Inflammatory macrophage (primary cell): ENCODE data around the gene SUN2.

Source experiments
- DNase-seq, 2 donors: peaks; one replicate each; pipeline ENCODE4 v3.0.0-alpha.2; 2020 to 2022

Gene SUN2

DNA sequence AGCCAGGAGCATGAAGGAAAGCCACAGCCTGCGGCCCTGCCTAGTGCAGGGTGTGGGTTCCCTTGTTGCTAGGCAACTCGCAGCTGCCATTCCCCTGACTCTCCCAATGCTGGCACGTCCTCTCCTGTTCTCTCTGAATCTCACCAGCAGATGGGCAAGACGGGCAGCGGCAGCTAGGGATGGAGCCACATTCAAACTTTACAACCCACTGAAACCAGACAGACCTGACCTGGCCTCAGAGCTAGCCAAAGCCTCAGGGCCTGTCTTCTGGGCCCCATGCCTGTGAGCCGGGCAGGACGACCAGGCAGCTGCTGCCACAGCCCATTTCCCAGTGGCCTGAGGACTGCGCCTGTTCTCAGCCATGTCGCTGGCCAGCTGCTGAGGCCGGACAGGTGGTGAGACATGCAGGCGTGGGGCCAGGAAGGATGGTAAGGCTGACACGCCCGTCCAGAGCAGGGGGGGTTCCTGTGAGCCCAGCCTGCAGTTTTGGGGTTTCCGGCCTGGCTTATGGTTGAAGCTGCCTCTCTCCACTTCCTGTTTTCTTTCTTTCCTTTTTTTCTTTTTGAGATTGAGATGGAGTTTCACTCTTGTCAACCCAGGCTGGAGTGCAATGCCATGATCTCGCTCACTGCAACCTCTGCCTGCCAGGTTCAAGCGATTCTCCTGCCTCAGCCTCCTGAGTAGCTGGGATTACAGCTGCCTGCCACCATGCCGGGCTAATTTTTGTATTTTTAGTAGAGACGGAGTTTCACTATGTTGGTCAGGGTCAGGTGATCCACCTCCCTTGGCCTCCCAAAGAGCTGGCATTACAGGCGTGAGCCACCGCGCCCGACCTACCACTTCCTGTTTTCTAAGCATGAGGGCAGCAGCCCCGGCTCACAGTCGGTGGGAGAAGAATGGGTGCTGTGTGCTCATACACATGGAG is 4.1 kb downstream of the SUN2 start:
- DNase-seq, result peak; percentile 79 to 85

DNA sequence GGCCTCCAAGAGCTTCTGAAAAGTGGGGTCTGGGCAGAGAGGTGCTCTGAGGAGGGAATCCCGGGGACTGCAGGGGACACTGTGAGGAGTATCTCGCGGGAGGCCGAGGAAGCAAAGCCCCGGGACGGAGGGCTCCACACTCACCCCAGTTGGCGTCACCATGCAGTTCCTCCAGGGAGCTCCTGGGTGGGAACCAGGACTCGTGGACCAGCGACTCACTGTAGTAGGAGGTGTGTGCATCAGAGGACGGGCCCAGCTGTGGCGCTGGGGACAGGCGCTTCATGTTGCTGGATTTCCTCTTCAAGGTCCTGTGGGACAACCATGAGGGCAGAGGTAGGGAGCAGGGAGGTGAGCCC is 4.8 kb downstream of the SUN2 start:
- DNase-seq, result no peak

DNA sequence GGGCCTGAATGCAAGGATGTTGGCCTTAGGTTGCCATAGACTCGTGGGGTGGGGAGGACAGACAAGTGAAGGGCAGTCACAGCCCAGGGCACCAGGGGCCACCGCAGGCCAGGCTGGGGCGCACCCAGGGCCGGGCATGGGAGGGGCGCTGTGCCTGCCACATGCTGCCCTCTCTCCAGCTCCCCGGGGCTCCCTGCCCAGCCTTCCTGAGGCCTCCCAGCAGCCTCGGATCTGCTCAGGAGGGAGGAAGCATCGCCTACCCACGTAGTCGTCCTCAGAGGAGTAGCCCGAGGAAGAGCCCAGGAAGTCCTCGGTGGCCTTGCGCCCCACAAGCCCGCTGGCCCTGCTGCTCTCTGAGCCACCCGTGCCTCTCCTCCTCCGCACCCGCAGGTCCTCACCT is 5.2 kb downstream of the SUN2 start:
- DNase-seq, result no peak

DNA sequence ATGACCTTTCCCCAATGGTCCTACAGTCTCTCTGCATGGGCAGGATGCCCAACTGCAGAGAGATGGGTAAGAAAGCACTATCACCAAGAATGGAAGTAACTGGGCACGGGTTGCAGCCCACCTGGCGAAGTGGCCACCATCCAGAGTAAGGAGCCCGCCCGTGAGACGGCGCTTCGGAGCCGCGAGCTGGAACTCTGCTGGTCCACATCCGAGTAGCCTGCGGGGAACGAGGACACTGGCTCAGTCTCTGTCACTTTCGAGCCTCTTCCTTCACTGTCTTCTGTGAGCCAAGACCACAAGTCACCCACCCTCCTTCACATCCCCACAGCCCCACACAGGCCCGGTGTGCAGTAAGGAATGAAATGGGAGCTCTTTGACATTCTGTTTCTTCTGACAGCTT is 5.7 kb downstream of the SUN2 start:
- no peak for DNase-seq

DNA sequence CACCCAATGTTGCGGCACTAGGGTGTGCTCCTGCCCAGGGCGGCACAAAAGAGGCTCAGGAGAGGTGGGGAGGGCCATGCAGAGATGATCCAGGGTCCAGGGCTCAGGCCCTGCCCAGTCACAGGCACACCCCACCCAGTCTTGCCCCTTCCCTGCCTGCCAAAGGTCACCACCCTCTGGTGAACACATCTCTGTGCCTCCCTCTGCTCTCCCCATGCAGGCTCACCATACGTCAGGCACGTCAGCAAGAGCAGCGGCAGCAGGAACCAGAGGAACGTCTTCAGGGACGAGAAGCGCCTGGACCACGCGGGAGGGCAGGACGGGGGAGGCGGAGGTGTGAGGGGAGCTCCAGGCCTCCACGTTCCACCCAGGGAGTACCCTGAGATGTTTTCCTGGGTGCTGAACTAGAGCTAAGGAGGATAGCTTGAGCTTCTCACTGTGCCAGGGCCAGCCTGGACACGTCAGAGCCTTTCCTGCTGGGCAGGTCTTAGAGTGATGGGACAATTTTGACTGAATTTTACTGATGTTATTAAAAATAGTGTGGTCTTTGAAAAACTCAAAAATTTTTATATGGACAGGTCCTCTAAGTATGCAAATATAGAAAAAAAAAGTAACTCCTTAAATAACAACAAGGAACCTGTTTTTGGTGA is 7.2 kb downstream of the SUN2 start:
- no peak for DNase-seq

DNA sequence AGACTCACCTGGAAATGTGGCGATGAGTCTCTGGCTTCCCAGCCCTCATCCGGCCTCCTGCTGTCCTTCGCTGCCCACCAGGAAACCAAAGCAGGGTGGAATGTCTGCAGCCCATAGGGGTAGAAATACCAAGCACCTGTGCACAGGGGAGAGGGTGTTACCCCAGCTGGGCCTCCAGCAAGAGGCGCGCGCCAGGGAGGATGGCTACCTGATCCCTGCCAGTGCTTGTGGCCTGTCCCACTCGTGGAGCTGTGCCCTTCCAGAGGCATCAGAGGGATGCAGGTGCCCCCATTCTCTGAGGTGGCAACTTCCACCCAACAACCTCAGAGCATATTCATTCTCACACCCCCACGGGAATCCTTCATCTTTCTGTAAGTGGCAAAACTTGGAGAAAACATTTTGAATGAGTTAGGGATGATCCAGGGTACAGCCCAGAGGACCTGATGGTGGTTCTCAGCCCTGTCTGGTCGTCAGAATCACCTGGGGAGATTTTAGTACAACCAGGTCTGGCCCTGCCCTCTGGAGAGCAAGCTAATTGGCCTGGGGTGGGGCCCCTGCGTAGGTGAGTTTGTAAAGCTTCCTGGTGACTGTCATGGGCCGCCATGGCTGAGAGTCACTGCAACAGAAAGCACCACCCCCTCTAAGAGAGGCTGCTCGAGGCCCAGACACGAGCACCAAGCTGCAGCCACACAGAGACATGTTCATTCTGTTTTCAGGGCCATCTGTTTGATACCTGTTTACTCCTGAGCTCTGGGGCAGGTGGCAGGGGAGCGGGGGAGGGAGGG is 9.9 kb downstream of the SUN2 start:
- no peak for DNase-seq

DNA sequence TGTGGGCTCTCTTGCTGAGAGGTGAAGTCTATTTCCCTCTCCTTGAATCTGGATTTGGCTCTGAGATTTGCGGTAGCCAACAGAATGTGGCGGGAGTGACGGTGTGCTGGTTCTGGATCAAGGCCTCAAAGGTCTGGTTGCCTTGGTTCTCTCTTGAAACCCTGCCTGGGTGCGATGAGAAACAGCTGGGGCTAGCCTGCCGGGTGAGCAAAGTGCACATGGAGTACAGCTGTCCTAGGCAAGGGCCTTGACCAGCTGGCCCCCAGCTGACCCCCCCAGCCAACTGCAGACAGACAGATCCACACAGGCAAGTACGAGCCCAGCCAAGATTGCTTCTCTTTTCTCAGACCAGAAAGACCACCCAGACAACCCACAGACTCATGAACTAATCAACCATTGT is 10.8 kb downstream of the SUN2 start:
- no peak for DNase-seq

DNA sequence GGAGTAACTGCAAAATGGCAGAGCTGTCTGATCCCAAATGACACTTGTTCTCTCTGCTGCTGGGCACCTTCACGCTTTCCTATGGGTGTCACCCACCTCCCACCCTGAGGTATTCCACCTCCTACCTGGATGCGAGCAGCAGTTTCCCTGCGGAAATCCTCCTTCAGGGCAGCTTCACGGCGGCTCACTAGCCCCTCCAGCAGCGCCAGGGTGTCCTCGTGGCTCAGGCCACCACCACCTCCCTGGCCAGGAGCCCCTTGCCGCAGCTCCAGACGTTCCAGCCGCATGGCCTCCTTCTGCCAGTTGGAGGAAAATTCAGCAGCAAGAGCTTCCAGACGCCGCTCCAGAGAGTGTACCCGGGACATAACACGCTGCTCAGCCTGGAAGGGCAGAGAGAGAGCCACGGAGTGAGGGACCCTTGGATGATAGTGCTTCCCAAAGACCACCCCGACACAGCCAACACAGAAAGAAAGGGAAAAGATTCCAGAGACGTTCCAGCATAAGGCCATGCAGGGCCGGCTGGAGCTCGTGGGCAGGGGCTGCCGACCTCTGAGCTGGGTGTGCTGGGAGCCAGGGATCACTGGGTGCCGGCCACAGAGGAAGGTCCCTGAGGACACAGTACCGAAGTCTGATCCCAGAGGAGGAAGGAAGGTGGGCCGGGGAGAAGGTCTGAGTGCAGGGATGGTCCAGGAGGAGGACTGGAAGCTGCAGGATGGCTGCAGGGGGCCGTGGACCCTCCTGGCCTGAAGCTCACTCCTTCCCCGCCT is 13.4 kb downstream of the SUN2 start:
- no peak for DNase-seq

DNA sequence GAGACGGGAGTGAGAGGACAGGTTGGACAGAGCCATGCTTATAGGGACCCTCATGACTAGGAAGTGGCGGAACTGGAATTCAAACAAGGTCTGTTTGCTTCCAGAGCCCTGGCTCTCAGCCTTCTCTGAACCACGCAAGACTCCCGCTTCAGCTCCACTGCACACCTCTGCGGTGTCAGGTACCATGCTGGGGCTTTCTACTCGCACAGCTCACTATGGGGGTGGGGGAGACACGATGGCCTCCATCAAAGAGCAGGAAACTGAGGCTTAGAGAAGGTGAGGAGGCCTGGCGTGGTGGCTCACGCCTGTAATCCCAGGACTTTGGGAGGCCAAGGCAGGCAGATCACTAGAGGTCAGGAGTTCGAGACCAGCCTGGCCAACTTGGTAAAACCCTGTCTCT is 14.2 kb downstream of the SUN2 start:
- DNase-seq, result no peak

DNA sequence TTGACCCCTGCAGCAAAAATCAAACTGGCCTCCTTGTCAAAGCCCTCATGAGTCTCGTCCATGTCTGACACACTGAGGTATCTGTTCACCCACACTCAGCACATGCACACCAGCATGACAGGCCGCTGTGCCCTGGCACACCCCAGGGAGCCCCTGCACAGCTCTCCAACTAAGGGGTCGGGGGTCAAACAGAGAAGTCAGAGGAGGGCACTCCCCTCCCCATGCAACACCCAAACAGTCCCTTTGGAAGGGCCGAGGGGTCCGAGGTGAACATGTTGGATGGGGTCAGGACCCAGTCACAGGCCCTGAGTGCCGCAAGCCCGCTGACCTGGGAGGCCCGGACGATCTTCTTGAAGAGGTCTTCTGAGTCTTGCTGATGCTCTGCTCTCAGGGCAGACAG is 14.6 kb downstream of the SUN2 start:
- DNase-seq, result no peak

DNA sequence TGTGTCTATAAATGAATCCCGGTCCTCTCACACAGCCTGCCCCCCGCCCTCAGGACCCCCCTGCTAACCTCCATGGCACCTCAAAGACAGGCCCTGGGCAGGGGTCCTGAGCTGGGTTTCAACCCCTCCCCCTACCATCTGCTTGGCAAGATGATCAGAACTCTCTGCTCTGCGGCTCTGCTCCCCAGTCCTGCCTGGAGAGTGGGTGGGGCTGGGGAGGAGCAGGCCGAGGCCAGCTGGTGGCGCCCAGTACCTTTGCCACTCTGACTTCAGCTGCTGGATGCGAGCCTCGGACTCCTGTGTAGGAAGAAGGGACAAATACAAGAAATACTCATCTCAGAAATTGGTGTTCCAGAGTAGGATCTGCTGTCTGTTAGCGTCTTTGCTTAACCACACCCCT is 15.0 kb downstream of the SUN2 start:
- DNase-seq, result no peak

DNA sequence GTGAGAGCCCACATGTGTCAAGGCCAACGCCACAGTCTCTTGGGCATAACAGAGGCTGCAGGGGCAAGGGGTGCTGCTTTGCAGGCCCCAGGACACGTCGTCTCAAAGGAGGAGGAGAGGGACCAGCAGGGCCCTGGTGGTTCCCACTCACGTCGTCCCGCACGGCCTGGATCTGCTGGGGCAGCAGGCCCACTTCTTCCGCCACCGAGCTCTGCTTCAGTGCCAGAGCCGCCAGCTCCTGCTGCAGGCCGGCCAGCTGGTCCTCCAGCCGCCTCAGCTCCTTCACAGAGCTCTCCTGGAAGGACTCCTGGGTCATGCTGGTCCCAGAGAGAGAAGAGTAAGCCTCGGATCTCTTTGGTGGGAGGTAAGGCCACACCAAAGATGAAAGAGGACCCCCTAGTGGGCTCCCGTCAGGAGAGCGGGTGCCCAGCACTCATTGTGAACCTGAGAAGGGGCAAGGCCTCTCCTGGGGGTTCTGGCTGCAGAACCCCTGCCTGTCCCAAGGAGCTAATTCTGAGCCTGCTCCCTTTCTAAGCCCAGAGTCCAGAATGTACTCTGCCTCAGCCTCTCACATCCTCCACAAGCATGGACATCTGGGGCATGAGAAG is 15.6 kb downstream of the SUN2 start:
- DNase-seq, result no peak

DNA sequence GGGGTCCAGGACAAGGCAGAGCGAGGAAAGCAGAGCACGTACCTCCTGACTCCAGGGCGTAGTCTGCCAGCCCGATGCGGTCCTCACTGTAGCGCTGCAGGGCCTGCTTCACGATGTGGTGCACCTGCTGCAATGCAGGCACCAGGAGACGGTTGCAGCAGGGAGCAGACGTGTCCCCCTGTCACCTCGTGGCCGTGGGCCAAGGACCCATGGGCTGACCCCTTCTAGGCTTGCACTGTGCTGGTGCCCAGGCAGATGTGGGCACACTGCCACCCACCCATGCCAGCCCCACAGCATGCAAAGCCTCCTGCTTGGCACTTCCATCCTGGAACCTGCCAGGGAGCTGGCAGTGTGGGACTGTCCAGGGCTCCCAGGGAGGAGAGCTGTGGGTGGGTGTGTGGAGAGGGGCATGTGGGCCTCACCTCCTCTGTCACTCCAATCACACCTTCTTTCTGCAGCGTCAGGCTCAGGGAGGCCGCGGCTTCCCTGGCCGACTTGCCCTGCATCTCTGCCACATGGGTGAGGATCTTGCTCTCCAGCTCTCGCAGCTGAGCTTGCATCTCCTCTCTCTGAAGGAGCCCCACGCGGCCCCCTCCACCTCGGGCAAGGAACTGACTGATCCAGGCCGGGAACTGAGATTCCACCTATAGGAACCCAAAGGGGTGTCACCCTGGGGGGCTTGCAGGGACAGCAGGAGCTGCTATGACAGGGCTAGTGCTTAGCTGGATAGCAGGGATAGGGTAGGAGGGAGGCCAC is 16.3 kb downstream of the SUN2 start:
- no peak for DNase-seq

DNA sequence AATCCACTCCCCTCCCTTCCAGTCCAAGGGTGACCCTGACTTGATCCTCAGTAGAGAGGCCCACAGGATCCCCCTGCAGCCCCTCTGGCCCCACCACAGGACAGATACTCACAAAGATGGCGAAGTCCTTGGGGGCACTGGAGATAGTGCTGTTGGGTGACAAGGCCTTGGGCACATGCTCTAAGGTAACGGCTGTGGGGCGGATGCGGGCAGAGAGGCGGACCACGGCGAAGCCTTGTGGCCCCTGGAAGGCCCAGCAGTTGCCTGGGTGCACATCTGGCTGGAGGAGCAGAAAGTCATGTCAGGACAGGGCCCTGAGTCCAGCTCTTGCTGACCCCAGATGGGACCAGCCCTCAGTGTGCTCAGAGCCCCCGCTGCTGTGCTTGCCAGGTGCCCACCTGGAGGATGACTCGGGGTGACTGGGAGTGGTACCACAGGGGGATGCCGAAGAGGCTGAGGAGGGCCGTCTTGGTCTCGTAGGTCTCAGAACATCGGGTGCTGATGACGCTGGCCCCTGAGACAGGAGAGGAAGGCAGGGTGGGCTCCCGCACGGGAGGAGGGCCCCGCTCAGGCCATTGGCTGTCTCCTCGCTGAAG is 17.2 kb downstream of the SUN2 start:
- no peak for DNase-seq

DNA sequence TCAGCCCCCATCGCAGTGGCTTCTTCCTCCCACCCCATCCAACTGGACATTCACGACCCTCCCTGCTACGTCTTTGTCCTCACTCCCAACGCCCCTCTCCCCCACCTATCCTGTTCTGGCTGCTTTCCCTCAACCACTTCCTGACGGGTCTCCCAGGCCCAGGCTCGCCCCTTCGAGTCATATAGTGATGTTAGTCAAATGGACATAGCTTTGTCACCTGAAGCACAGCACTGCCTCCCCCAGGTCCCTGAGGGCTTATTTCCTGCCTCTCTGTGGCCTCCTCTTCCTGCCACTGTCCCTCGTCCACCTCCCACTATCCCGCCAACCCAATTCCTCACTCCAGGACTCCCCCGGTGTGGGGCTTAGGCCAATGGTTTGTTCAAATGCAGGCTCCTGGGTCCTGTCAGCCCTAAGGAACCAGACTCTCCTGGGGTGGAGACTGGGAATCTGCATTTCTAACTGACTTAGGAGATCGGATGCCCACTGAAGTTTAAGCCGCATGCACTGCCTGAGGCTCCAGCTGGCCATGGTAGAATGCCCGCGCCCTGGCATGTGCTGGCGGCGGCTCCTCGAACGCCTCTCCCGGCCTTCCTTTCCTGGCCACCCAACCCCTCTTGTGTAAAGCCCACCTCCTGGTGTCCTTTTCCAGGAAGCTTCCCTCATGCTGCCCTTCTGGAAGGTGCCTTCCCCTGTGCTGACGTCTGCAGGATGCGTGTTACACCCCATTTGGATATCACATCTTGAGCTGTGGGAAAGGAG is 18.3 kb downstream of the SUN2 start:
- DNase-seq, result no peak

DNA sequence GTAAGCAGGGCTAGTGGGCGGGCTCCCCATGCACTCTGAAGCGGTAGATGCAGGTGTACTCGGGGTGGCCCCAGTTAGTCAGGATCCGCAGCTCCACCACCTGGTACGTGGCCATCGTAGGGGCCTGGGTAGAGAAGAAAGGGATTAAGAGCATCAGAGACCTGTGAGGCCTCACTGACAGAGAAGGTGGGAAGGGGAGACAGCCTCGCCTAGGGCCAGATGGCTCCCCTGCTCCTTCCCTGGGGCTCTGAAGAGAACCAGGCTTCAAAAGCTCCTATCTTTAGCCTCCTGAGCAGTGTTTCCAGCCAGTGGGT is 19.6 kb downstream of the SUN2 start:
- no peak for DNase-seq

DNA sequence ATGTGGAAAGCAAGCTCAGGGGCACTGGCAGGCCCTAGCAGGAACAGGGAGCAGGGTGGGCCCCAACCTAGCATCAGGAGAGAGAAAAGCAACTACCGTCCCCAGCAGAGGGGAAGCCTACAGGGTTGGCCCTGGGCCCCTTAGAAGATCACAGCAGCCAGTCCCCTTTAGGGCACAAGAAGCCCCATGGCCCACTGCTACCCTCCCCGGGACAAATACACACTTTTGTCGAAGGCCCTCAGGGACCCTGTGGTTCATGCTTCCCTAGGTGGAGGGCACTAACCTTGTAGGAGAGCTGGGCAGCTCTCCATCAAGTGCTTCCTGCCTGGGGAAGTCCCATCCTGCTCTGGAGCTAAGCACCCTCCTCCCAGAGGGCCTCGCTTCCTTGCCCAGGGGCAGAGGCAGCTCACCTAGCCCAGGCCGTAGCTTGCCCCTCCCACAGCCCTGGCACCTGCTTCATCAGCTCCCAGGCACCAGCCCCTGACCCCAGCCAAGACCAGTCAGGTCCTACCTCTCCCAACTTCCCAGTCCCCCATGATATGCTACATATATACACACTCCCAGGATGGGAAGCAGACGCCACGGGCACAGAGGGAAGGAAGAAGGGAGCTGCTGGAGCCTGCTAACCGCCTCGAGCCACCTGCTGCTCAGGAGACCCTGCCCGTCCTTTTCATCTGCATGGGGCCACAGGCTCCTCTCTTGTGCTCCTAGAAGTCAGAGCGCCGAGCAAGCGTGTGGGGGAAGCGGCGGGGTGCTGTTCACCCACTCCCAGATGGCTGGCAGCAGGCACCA is 20.1 kb downstream of the SUN2 start:
- DNase-seq, result no peak

DNA sequence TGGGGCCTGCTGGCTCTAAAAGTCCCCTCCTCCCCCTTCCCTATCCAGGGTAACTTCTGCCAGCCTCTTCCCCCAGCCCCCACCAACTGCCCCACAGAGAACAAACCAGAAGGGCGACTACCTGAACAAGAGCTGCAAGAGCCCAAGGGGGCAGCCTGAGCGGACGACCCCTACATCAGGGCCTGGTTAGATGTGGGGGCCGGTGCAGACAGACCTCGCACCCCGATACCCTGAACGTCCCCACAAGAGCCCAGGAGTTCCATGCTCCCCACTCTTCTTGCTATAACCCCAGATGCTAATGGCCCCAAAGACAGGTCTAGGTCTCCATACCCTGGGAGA is 20.7 kb downstream of the SUN2 start:
- DNase-seq, result no peak

DNA sequence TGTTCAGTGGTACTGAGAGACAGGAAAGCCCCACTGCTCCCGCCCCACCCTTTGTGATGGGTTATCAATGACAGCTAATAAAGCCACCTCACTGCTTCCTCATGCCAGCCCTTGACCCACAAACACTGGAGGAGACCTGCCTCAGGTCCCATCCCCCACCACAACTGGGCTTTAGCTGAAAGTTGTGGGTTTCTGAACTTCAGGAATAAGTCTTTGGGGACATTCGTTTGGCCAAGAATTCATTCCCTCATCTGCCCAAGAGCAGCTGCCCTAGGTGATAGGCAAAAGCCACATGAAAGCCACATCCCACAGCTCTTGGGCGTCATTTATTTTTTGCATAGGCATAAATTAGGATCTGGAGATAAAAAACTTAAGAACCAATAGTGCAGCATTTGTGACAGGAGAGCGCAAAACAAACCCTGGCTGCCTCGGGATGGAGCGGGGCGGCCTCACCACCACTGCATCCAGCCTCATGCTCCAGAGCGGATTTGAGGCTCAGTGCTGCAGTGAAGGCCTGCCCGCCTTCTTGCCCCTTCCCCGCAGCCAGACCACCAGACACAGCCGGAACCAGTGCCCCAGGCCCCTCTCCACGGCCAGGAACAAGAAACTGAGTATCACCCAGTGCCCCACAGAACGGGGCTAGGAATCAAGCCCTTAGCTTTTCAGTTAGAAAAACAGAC is 21.2 kb downstream of the SUN2 start:
- no peak for DNase-seq
